EH (cell line): ENCODE data around the gene CHCHD4.
"Not testable (repeated sequence)": the region's sequence is repeated elsewhere in the genome, so short reads cannot be mapped to it uniquely, and the experiment has no call there.

Experiments
- DNase-seq: peaks from one replicate; pipeline ENCODE4 v3.0.0-alpha.2; 2015; ENCODE audit warnings: low read depth

CHCHD4 gene

GRCh38 chr3:14134291-14134690 is 9.6 kb upstream of the CHCHD4 start:
- no peak for DNase-seq

GRCh38 chr3:14133876-14134275 is 9.2 kb upstream of the CHCHD4 start:
- no peak for DNase-seq

DNA sequence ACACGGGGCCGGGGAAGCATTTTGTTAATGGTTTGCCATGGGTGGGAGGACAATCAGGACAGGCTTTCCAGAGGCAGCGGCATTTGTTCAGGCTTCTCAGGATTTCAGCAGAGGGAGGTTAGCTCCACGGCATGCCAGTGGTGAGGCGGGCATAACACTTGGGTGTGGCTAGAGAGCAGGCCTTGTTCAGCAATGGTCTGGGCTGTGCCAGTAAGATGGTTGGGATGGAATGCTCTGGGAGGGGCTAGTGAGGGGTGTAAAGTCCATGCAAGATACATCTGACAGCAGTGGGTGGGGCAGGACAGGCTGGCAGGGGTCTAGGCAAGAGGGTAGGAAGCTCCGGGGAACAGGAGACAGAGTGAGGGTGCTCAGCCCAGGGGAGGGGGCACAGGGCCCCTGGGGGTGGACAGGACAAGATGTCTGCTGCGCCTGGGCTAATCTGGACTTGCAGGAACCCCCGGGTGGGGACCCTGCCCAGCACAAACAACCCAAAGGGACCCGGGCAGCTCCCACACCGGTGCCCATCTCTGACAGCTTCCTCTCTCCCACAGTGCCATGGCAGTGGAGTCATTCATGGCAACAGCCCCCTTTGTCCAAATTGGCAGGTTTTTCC is 8.6 kb upstream of the CHCHD4 start:
- DNase-seq, result no peak

DNA sequence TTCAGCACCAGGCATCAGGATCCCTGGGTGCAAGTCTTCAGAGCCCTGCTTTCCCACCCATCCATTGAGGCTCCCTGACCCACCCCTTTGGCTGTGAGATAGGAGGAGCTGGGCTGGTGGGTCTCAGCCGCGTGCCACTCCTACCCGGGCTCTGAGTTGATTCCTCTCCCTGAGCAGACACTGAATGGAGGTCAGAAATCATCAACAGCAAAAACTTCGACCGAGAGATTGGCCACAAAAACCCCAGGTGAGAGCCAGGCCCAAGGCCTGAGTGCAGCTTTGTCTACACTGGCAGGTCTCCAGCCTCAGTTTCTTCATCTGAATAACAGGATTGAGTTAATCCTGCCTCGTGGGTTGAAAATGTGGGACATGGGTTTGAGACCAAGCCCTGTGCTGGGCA is 8.0 kb upstream of the CHCHD4 start:
- DNase-seq, result no peak

DNA sequence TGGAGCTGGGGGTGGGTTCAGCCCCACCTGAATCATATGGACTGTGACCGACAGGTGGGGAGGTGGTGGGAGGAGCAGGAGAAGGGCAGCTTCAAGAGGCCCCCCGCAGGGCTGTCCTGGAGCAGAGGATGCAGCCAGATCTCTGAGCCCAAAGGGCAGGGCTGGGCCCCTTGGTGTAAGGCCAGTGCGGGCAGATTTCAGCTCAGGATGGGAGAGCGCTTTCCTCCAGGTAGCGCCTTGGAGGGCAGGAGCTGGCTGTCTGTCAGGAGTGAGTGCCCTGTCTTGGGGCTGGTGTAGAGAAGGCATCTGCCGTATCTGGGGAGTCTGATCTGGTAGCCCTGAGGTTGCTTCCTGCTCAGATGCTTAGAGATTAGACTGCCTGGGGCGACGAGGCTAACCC is 7.5 kb upstream of the CHCHD4 start:
- DNase-seq, result no peak

GRCh38 chr3:14131134-14131533 is 6.5 kb upstream of the CHCHD4 start:
- no peak for DNase-seq

DNA sequence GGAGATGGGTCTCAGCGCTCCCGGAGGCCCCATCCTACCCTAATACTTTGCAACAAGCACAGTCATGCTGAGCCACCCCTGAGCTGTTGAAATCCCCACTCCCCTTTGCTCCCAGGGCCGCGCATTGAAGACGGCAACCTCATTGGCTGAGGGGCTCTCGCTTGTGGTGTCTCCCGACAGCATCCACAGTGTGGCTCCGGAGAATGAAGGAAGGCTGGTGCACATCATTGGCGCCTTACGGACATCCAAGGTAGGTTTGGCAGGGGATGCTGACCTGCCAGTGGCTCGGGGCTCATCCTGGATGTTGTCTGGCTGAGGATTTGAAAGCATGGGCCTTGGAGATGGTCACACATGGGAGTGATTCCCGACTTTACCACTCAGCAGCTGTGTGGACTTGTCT is 6.0 kb upstream of the CHCHD4 start:
- DNase-seq, result no peak

DNA sequence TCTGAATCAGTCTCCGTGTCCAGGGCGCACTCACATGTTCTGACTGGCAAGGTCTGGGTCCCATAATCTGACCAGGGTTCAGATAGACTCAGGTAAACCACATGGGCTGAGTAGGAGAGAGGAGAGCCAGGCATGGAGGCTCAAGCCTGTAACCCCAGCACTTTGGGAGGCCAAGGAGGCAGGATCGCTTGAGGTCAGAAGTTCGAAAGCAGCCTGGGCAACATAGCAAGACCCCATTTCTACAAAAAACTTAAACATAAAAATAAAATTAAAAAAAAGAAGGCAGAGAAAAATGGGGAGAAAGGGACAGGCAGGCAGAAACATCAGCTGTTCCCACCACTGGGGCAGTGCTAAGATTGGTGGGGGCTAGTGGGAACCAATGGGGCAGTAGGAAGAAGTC is 5.6 kb upstream of the CHCHD4 start:
- DNase-seq, result no peak

GRCh38 chr3:14129296-14129695 is 4.6 kb upstream of the CHCHD4 start:
- no peak for DNase-seq

- DNase-seq, result no peak
Observed at GRCh38 chr3:14128724-14129123, 4.1 kb upstream of the CHCHD4 start.

- DNase-seq, result no peak
Observed at GRCh38 chr3:14127516-14128161, 3.0 kb upstream of the CHCHD4 start.

DNA sequence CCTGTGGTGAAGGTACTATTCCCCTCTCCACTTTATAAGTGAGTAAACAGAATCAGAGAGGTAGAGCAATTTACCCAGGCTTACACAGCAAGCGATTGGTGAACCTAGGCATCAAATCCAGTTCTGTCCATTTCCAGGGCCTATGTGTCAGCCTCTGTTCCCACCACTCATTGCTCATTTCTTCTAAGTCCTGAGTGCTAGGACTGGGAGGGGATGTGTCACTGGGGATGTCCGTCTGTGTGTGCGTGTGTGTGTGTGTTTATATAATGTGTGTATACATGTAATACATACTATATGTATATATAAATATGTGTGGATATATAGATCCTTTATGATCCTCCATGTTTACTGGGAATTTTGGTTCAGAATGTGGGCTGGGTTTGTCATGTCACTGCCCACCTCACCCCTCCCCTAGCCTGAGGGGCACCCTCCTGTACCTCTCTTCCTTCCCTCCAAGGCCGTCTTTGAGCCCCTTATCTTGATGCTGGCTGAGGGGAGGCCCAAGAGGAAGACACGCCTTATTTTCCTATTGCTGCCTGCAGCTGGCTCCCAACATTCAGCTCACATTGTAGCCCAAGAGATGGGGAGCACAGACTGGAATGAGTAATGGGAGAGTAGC is 2.3 kb upstream of the CHCHD4 start:
- DNase-seq, result no peak

GRCh38 chr3:14126017-14126886 is 1.6 kb upstream of the CHCHD4 start:
- DNase-seq, result no peak

DNA sequence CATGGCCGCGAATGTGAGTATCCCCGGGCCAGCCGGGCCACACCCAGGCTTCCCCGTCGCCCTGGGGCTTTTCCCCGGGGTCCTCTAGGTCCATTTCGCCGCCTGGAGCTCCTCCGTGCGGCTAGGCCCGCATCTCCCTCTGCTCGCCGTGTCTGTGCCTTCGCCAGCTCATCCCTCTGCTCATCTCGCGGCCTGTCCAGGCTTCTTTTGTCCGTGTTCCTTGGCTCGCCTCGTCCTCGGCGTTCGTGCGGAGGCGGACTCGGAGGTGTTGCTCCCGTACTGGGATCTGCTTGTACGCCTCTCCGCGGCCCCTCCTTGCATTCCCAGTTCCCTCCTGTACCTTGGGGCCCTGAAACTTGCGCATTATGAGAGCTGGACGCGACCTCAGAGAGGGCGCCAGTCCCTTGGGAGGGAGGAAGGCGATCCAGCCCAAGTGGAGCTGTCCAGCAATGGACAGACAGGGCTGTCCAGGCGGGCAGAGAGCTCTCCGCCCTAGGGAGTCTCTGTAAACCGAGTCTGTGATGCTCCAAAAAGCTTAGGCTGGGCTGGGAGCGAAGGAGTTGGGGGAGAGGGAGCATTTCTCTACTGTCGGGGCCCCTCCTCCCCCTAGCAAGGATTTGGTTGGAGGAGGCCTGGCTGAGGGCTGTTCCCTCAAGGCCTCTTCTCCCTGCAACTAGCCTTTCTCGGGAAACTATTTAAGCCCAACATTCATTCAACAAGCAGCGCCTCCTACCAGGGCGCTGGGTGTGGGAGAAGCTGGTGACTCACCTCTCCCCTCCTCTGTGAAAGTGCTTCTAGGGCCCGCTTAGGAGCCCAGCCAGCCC is 735 bp upstream of the CHCHD4 start:
- peak; percentile 97 for DNase-seq

DNA sequence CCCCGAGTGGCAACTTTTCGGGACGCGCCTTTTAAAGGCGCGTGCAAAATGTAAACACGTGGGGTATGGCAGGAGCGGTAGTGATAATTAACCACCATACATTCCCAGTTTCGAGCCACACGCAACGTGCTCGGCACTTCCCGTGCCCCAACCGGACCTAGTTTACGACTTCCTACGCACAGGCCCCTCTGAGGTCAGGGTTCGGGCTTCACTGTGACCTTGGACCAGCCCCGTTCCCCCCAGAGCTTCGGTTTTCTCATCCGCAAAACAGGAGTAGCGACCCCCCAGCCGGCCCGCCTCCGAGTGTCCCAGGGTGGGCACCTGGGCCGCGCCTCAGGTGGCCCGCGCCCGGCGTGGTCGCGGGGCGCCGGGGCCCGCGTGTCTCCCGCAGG is 451 bp downstream of the CHCHD4 start:
- DNase-seq, result peak; percentile 57

GRCh38 chr3:14123308-14124222 is 1.1 kb downstream of the CHCHD4 start:
- no peak for DNase-seq

- no peak for DNase-seq
Observed at GRCh38 chr3:14122301-14122700, 2.4 kb downstream of the CHCHD4 start.

DNA sequence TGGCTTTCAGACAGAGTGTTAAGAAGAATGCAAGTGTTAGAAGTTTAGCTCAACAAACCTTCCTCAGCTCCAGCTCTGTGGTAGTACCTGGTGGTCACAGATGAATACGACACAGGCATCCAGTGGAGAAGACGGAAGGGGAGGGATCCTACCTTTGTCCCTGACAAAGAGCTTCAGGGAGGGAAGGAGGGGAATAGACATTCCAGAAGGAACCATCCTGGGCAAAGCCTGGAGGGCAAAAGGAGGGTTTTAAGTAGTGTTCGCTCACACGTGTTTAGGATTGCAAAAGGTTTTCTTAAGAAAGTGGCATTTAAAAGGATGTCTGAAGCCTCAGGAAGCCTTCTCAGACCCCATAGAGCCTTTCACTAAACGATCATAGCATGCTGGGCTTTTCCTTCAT is 2.8 kb downstream of the CHCHD4 start:
- no peak for DNase-seq

GRCh38 chr3:14120921-14121448 is 3.7 kb downstream of the CHCHD4 start:
- not testable (repeated sequence) for DNase-seq

DNA sequence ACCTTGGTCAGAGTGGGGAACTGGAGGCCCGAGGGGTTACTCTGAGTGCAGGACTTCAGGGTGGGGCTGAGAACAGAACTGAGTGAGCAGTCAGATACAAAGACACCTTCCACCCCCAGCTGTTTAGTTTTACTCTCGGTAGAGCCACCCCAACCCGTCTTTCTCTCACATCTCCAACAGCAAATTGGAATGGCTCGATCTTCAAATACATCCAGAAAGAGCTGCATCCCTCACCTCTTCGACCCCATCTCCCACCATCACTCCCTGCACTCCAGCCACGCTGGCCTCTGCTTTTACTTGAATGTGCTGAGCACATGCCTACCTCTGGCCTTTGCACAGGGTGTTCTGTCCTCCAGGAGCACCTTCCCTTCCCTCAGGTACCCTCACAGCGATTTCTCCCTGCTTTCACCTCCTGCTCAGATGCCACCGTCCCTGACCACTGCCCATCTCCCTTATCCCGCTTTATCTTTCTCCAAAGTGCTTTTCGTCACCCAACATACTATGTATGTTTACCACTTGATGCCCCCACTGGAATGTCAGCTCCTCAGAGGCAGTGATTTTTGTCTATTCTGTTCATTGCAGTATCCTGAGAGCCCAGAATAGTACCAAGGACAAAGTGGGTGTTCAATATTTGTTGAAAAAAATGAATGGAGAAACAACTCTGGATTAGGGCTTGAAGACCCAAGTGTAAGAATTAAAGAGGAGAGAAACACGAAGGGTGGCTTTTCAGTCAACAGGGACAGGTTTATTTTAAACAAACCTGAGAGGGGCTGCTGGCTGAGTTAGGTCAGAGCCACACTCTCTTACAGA is 4.4 kb downstream of the CHCHD4 start:
- DNase-seq, result no peak
